H1 (cell line): Measurements from ENCODE around the gene PNPLA1. TPM values are rescaled to one million over a fixed set of nuclear protein-coding genes. Genes with fewer than 3 reads are reported as not detected.

ENCODE experiments used
- CTCF ChIA-PET: fragments of 300-600 bp; sonication (Branson Sonifier 250); formaldehyde crosslinking; loops from one replicate; lab custom pipeline; 2021; ENCODE audit not compliant: partially characterized antibody; lab: Charles Lee
- POLR2A ChIA-PET: fragments of 300-600 bp; sonication (Branson Sonifier 250); formaldehyde crosslinking; loops from one replicate; lab custom pipeline; 2021; ENCODE audit warnings: inconsistent platforms; ENCODE audit not compliant: partially characterized antibody; lab: Charles Lee
- DNase-seq, 2 experiments: peaks; one replicate each; pipeline versions ENCODE4 v3.0.0 to v3.0.0-alpha.2; 2010 to 2022; ENCODE audit warnings: low spot score in 2 of 2, low read depth in 1 of 2, mixed read lengths in 1 of 2
- FAIRE-seq: peaks from 2 replicates; lab custom pipeline; 2011; peaks lifted over from hg19 to GRCh38; lab: Jason Lieb, UNC
- H2AFZ ChIP-seq: 2 replicates; pipeline ENCODE4 v1.8.1; 2012; ENCODE audit warnings: low read length, inconsistent platforms
- H2AK5ac ChIP-seq: 2 replicates; pipeline ENCODE4 v1.6.1; 2013; ENCODE audit warnings: low read depth, low read length
- H2BK120ac ChIP-seq: replicated peaks from 2 replicates; pipeline ENCODE3; 2013; ENCODE audit warnings: low read depth, low read length, inconsistent platforms
- H2BK12ac ChIP-seq: 2 replicates; pipeline ENCODE4 v1.6.1; 2013; ENCODE audit warnings: low read depth, low read length
- H2BK15ac ChIP-seq: 2 replicates; pipeline ENCODE4 v1.6.1; 2013; ENCODE audit warnings: low read length
- H2BK20ac ChIP-seq: 2 replicates; pipeline ENCODE4 v1.6.1; 2013; ENCODE audit warnings: low read length
- H2BK5ac ChIP-seq: 2 replicates; pipeline ENCODE4 v1.6.1; 2013; ENCODE audit warnings: low read depth, low read length
- H3K14ac ChIP-seq: 2 replicates; pipeline ENCODE4 v1.6.1; 2013; ENCODE audit warnings: inconsistent platforms; ENCODE audit not compliant: insufficient read length
- H3K18ac ChIP-seq: 2 replicates; pipeline ENCODE4 v1.6.1; 2013; ENCODE audit warnings: low read length; ENCODE audit errors: extremely low read depth
- H3K23ac ChIP-seq: 2 replicates; pipeline ENCODE4 v1.6.1; 2013; ENCODE audit warnings: inconsistent platforms; ENCODE audit not compliant: insufficient read length
- H3K23me2 ChIP-seq: 2 replicates; pipeline ENCODE4 v1.6.1; 2013; ENCODE audit warnings: low read depth, low read length
- H3K27ac ChIP-seq: 2 replicates; pipeline ENCODE4 v1.6.1; 2011; ENCODE audit warnings: low read depth, low read length, inconsistent platforms
- H3K27me3 ChIP-seq, 4 experiments: replicated peaks in 1 of 4; 1 replicate in 1 of 4; 2 replicates in 3 of 4; pipeline versions ENCODE4 v1.6.1 to v1.8.1; 2011 to 2013; ENCODE audit warnings: low read length in 3 of 4, mild to moderate bottlenecking in 3 of 4, inconsistent platforms in 2 of 4, mixed read lengths in 2 of 4, moderate library complexity in 1 of 4; ENCODE audit not compliant: control insufficient read depth in 3 of 4, insufficient read depth in 3 of 4; ENCODE audit errors: extremely low read depth in 1 of 4
- H3K36me3 ChIP-seq, 4 experiments: 2 replicates each; pipeline versions ENCODE4 v1.6.1 to v1.8.1; 2011 to 2013; ENCODE audit warnings: mild to moderate bottlenecking in 4 of 4, low read length in 3 of 4, moderate library complexity in 2 of 4, control low read depth in 1 of 4, inconsistent platforms in 1 of 4; ENCODE audit not compliant: insufficient read depth in 4 of 4, control insufficient read depth in 2 of 4
- H3K4ac ChIP-seq: replicated peaks from 2 replicates; pipeline ENCODE3; 2013; ENCODE audit warnings: low read length, low read depth, mixed read lengths, inconsistent platforms; ENCODE audit not compliant: insufficient read length
- H3K4me1 ChIP-seq, 4 experiments: replicated peaks in 1 of 4; 1 replicate in 1 of 4; 2 replicates in 3 of 4; pipeline versions ENCODE4 v1.6.1 to v1.8.1; 2011 to 2013; ENCODE audit warnings: low read length in 3 of 4, inconsistent platforms in 2 of 4, mixed read lengths in 1 of 4; ENCODE audit not compliant: insufficient read depth in 4 of 4, control insufficient read depth in 3 of 4
- H3K4me2 ChIP-seq, 2 experiments: 2 replicates each; pipeline versions ENCODE4 v1.6.1 to v1.8.1; 2011 to 2013; ENCODE audit warnings: low read depth in 2 of 2, low read length in 2 of 2, control low read depth in 1 of 2, inconsistent platforms in 1 of 2, mild to moderate bottlenecking in 1 of 2; ENCODE audit not compliant: insufficient read depth in 1 of 2
- H3K4me3 ChIP-seq, 4 experiments: fragments of 200-600, 300-600 bp in 1 of 4; sonication (generic), shearing (Covaris generic), sonication (Bioruptor Twin) in 1 of 4; 2 replicates each; pipeline versions ENCODE4 v1.5.1 to v1.8.1; 2011 to 2016; ENCODE audit warnings: low read length in 4 of 4, low read depth in 3 of 4, control low read depth in 2 of 4, inconsistent platforms in 2 of 4, mild to moderate bottlenecking in 2 of 4, mixed read lengths in 1 of 4, moderate library complexity in 1 of 4; ENCODE audit not compliant: insufficient read depth in 2 of 4; ENCODE audit errors: extremely low read depth in 1 of 4
- H3K56ac ChIP-seq: replicated peaks from 2 replicates; pipeline ENCODE3; 2013; ENCODE audit warnings: low read depth, mild to moderate bottlenecking, mixed read lengths, low read length, inconsistent platforms; ENCODE audit not compliant: insufficient read length
- H3K79me1 ChIP-seq: 2 replicates; pipeline ENCODE4 v1.6.1; 2013; ENCODE audit warnings: low read depth, low read length, control low read depth
- H3K79me2 ChIP-seq, 2 experiments: 2 replicates each; pipeline versions ENCODE4 v1.6.1 to v1.8.1; 2012 to 2013; ENCODE audit warnings: low read length in 2 of 2, mild to moderate bottlenecking in 2 of 2, inconsistent platforms in 1 of 2; ENCODE audit not compliant: insufficient read depth in 2 of 2, control insufficient read depth in 1 of 2
- H3K9ac ChIP-seq, 4 experiments: replicated peaks in 1 of 4; 1 replicate in 1 of 4; 2 replicates in 3 of 4; pipeline versions ENCODE4 v1.6.1 to v1.8.1; 2011 to 2013; ENCODE audit warnings: low read depth in 3 of 4, low read length in 3 of 4, control low read depth in 2 of 4, mild to moderate bottlenecking in 2 of 4, moderate library complexity in 2 of 4, inconsistent platforms in 1 of 4; ENCODE audit errors: extremely low read depth in 1 of 4
- H3K9me3 ChIP-seq, 2 experiments: 2 replicates each; pipeline versions ENCODE4 v1.6.1 to v1.8.1; 2012 to 2013; ENCODE audit warnings: mild to moderate bottlenecking in 2 of 2, moderate library complexity in 2 of 2, control low read depth in 1 of 2, inconsistent platforms in 1 of 2, low read depth in 1 of 2, low read length in 1 of 2, mixed read lengths in 1 of 2; ENCODE audit not compliant: insufficient read depth in 2 of 2
- H4K20me1 ChIP-seq, 2 experiments: replicated peaks in 1 of 2; 2 replicates each; pipeline versions ENCODE3 to v1.8.1; 2011 to 2013; ENCODE audit warnings: inconsistent platforms in 2 of 2, low read length in 2 of 2, mild to moderate bottlenecking in 1 of 2; ENCODE audit not compliant: insufficient read depth in 2 of 2, control insufficient read depth in 1 of 2
- H4K5ac ChIP-seq: 2 replicates; pipeline ENCODE4 v1.6.1; 2013; ENCODE audit warnings: low read length, low read depth, mixed read lengths, inconsistent platforms; ENCODE audit not compliant: insufficient read length
- H4K8ac ChIP-seq: 2 replicates; pipeline ENCODE4 v1.8.0; 2013; ENCODE audit warnings: mild to moderate bottlenecking, moderate library complexity, low read length, inconsistent platforms; ENCODE audit not compliant: insufficient read depth; ENCODE audit errors: extremely low read depth
- H4K91ac ChIP-seq: replicated peaks from 2 replicates; pipeline ENCODE3; 2013; ENCODE audit warnings: low read length, mixed read lengths, inconsistent platforms; ENCODE audit not compliant: insufficient read length
- ATF2 ChIP-seq: IDR thresholded peaks from 2 replicates; pipeline ENCODE4 v1.6.1; 2012; ENCODE audit warnings: low read length, inconsistent platforms
- BRCA1 ChIP-seq: IDR thresholded peaks from 2 replicates; pipeline ENCODE4 v1.6.1; 2012; ENCODE audit warnings: low read depth, low read length, improper control_type of control experiment
- KDM4A ChIP-seq: IDR thresholded peaks from one replicate; pipeline ENCODE4 v1.7.1; 2012; ENCODE audit warnings: low read depth, mild to moderate bottlenecking, moderate library complexity, low read length, inconsistent platforms; ENCODE audit not compliant: severe bottlenecking
- RXRA ChIP-seq: IDR thresholded peaks from 2 replicates; pipeline ENCODE4 v1.6.1; 2011; ENCODE audit warnings: low read depth, mild to moderate bottlenecking, low read length, moderate library complexity; ENCODE audit not compliant: insufficient read depth
- SIN3A ChIP-seq, 2 experiments: IDR thresholded peaks in 1 of 2; conservative IDR thresholded peaks in 1 of 2; 2 replicates each; pipeline ENCODE4 v1.6.1; 2011 to 2012; ENCODE audit warnings: low read length in 2 of 2, improper control_type of control experiment in 1 of 2, low read depth in 1 of 2, mild to moderate bottlenecking in 1 of 2
- SIRT6 ChIP-seq: IDR thresholded peaks from one replicate; pipeline ENCODE4 v1.7.1; 2012; ENCODE audit warnings: low read length, inconsistent platforms
- SP2 ChIP-seq: IDR thresholded peaks from 2 replicates; pipeline ENCODE4 v1.6.1; 2012; ENCODE audit warnings: mild to moderate bottlenecking, low read length, inconsistent platforms
- SP4 ChIP-seq: IDR thresholded peaks from 2 replicates; pipeline ENCODE4 v1.6.1; 2012; ENCODE audit warnings: low read length, inconsistent platforms
- SUZ12 ChIP-seq: fragments of 200-600 bp; sonication (generic); IDR thresholded peaks from 2 replicates; pipeline ENCODE4 v1.6.1; 2012; ENCODE audit warnings: mild to moderate bottlenecking, inconsistent platforms, low read length, moderate library complexity, mixed read lengths
- TAF1 ChIP-seq: IDR thresholded peaks from 2 replicates; pipeline ENCODE4 v1.6.1; 2011; ENCODE audit warnings: mild to moderate bottlenecking, low read depth, low read length
- USF2 ChIP-seq: IDR thresholded peaks from 2 replicates; pipeline ENCODE4 v1.6.1; 2011; ENCODE audit warnings: low read length, improper control_type of control experiment
- WGBS, 2 experiments: shearing (Covaris generic) in 1 of 2; methylation state at CpG; one replicate each; pipeline versions ENCODE4 v1.1.6 to v1.1.7; 2013 to 2015; ENCODE audit warnings: low lambda C conversion rate in 2 of 2, mixed read lengths in 2 of 2, inconsistent platforms in 1 of 2, low coverage in 1 of 2, missing lambda C conversion rate in 1 of 2; ENCODE audit not compliant: insufficient replicate concordance in 2 of 2, insufficient coverage in 1 of 2, insufficient read length in 1 of 2; ENCODE audit errors: extremely low coverage in 1 of 2, missing lambda C conversion rate in 1 of 2; 5-methylcytosine and 5-hydroxymethylcytosine counted together
- polyA plus RNA-seq, 7 experiments: library from polyadenylated mRNA; depleted of rRNA in 3 of 7; stranded (reverse) in 5 of 7; unstranded in 2 of 7; fragments of >200 nt in 5 of 7; fragments of 200-250 nt in 2 of 7; gene quantifications; 1 replicate in 5 of 7; 2 replicates in 1 of 7; 4 replicates in 1 of 7; pipeline versions ENCODE4 v1.2.1 to v1.2.3, GENCODE V29; 2011 to 2013; ENCODE audit warnings: missing spikeins in 2 of 7, mixed read lengths in 2 of 7
- total RNA-seq: library from RNA; stranded (reverse); fragmentation: NEBNext Ultra II Directional; extraction: Animal tissue kit (Norgen Biotek cat#: 25700); gene quantifications from 2 replicates; pipeline ENCODE4 v1.2.1, GENCODE V29; 2021

Gene PNPLA1
- total and polyA plus RNA-seq, 2 of the 8 experiments (the other 6 are each of a cell fraction or from before 2014, with no cell fraction given) = not detected

GRCh38 chr6:36263390-36264000, 6.4 kb upstream of the PNPLA1 start:
- CTCF ChIA-PET = interaction anchor here (1.9 kb wide), 1 partner anchor 14 kb away, joined by 5 read pairs; no protein-coding TSS in a partner anchor
- TF ChIP-seq SIN3A (conservative IDR thresholded peaks at IDR 0.05 in 1 of 2, IDR thresholded peaks at IDR 0.05 in 1 of 2; ENCODE audit: low read depth in 1 of 2, low read length in 2 of 2) (no peak), TAF1 (no peak), RXRA (no peak), KDM4A (no peak), SP2 (no peak), SUZ12 (no peak), ATF2 (no peak), BRCA1 (no peak), SP4 (no peak), SIRT6 (no peak), USF2 (no peak)

More at GRCh38 chr6:36263390-36264000, 6.4 kb upstream of the PNPLA1 start:
- H2BK5ac ChIP-seq = 0 out of 2 replicates have a peak overlapping the region, but pooled peaks have one; percentile 7
- H4K20me1 ChIP-seq = no peaks in the 10 kb centered on the region
- POLR2A ChIA-PET = no interaction called here
- no peak overlapping the region for H3K56ac ChIP-seq
- H3K79me1 ChIP-seq = no peaks in the 10 kb centered on the region
- H3K23ac ChIP-seq = no peak overlapping the region
- WGBS, 2 experiments = 77% methylated on average over 9 of the region's 9 CpGs; no CpG with 5 or more reads in 1 of the 2 experiments
- no peak overlapping the region for H4K5ac ChIP-seq
- H3K9ac ChIP-seq = no peak overlapping the region
- no peaks in the 10 kb centered on the region for H3K9me3 ChIP-seq
- no peak overlapping the region for H2BK20ac ChIP-seq
- no peak overlapping the region for H3K4ac ChIP-seq
- H2BK12ac ChIP-seq = no peak overlapping the region
- no peak overlapping the region for H3K4me3 ChIP-seq
- no peaks in the 10 kb centered on the region for H3K79me2 ChIP-seq
- peaks cover 0 to 3% (median 0%) of the 10 kb centered on the region in 4 experiments; a peak in 1 of 7 replicates for H3K4me1 ChIP-seq
- no peak overlapping the region for H4K91ac ChIP-seq
- FAIRE-seq = no peak
- no peak for DNase-seq
- H2AK5ac ChIP-seq = no peak overlapping the region
- H3K18ac ChIP-seq = no peak overlapping the region
- H2BK120ac ChIP-seq = no peak overlapping the region
- no peak overlapping the region for H3K14ac ChIP-seq
- H3K27me3 ChIP-seq = no peaks in the 10 kb centered on the region
- H3K4me2 ChIP-seq = no peak overlapping the region
- H3K23me2 ChIP-seq = no peaks in the 10 kb centered on the region
- no peak overlapping the region for H3K27ac ChIP-seq
- H2BK15ac ChIP-seq = 0 out of 2 replicates have a peak overlapping the region, but pooled peaks have one; percentile 32
- no peaks in the 10 kb centered on the region for H3K36me3 ChIP-seq
- no peak overlapping the region for H2AFZ ChIP-seq
- no peak overlapping the region for H4K8ac ChIP-seq
